GM12878 (cell line): Measurements from ENCODE around the gene NUMA1. TPM values are rescaled to one million over a fixed set of nuclear protein-coding genes. Genes with fewer than 3 reads are reported as not detected.

Source experiments
- CHD2 ChIP-seq: IDR thresholded peaks from 2 replicates; pipeline ENCODE4 v1.6.1; 2011; ENCODE audit warnings: low read depth, low read length, improper control_type of control experiment, borderline replicate concordance
- EGR1 ChIP-seq, 2 experiments: IDR thresholded peaks; 1 replicate in 1 of 2; 2 replicates in 1 of 2; pipeline ENCODE4 v1.6.1; 2011 to 2012; ENCODE audit warnings: low read depth in 2 of 2, low read length in 2 of 2, borderline replicate concordance in 1 of 2, mild to moderate bottlenecking in 1 of 2, moderate library complexity in 1 of 2
- IKZF1 ChIP-seq: fragments of 450-650 bp; conservative IDR thresholded peaks from 2 replicates; pipeline ENCODE4 v1.6.1; 2017; ENCODE audit warnings: antibody characterized with exemption, mild to moderate bottlenecking
- MLLT1 ChIP-seq: fragments of 450-650 bp; IDR thresholded peaks from 2 replicates; pipeline ENCODE4 v1.6.1; 2016; ENCODE audit warnings: mild to moderate bottlenecking
- NBN ChIP-seq: fragments of 450-650 bp; IDR thresholded peaks from 2 replicates; pipeline ENCODE4 v1.6.1; 2016
- NR2C1 ChIP-seq: fragments of 450-650 bp; IDR thresholded peaks from 2 replicates; pipeline ENCODE4 v1.6.1; 2017; ENCODE audit warnings: antibody characterized with exemption, mild to moderate bottlenecking, moderate library complexity
- SMARCA5 ChIP-seq: fragments of 450-650 bp; IDR thresholded peaks from 2 replicates; pipeline ENCODE4 v1.6.1; 2017; ENCODE audit warnings: mild to moderate bottlenecking
- ZNF592 ChIP-seq: fragments of 450-650 bp; IDR thresholded peaks from 2 replicates; pipeline ENCODE4 v1.6.1; 2017; ENCODE audit warnings: mild to moderate bottlenecking, moderate library complexity
- polyA plus RNA-seq, 11 experiments: library from polyadenylated mRNA; depleted of rRNA in 4 of 11; unstranded in 6 of 11; stranded (reverse) in 5 of 11; fragments of >200 nt; fragmentation: Nextera tagmentation in 4 of 11; fragmentation: Illumina TruSeq in 1 of 11; extraction: Ambion mirVana in 4 of 11; extraction: Trizol in 1 of 11; gene quantifications; 1 replicate in 1 of 11; 2 replicates in 10 of 11; pipeline versions ENCODE4 v1.2.1 to v1.2.3, GENCODE V29; 2011 to 2016; ENCODE audit warnings: inconsistent platforms in 2 of 11, missing spikeins in 2 of 11, low read depth in 1 of 11
- total RNA-seq, 4 experiments: library from RNA; depleted of rRNA in 3 of 4; stranded (reverse); fragments of >200 nt in 3 of 4; fragmentation: Illumina TruSeq in 1 of 4; extraction: Trizol in 1 of 4; gene quantifications; 2 replicates each; pipeline versions ENCODE4 v1.2.1 to v1.2.3, GENCODE V29; 2013 to 2021
- TF ChIP-seq, protein P1 (sequence below): IDR thresholded peaks from 2 replicates; pipeline ENCODE4 v1.6.1; 2012; ENCODE audit warnings: low read length, inconsistent platforms

Gene NUMA1
- total and polyA plus RNA-seq, 10 of the 15 experiments (the other 5 are each of a cell fraction or from before 2014, with no cell fraction given): 5.5 to 111 (median 61.0) TPM

DNA sequence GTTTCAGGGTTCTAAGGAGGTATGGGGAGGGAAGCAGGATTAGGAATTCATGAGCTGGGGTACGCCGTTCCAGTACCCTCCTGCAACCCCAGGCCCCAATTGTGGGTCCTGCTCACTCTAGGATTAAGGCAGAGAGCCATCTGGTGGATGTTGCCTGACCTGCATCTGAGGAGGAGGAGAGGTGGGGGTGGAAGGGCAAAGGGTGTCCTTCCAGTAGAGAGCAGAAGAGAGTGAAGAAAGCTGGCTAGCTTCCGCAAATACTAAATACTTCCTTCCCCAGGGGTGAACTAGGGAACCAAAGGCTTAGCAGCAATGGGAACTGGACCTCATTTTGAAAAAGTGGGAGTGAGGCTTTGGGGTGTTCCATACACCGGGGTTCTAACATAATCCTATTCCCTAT lies 10.9 kb upstream of the NUMA1 start (continued):
- TF ChIP-seq, protein P1, sequence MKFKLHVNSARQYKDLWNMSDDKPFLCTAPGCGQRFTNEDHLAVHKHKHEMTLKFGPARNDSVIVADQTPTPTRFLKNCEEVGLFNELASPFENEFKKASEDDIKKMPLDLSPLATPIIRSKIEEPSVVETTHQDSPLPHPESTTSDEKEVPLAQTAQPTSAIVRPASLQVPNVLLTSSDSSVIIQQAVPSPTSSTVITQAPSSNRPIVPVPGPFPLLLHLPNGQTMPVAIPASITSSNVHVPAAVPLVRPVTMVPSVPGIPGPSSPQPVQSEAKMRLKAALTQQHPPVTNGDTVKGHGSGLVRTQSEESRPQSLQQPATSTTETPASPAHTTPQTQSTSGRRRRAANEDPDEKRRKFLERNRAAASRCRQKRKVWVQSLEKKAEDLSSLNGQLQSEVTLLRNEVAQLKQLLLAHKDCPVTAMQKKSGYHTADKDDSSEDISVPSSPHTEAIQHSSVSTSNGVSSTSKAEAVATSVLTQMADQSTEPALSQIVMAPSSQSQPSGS: no peak
- 0 out of 2 replicates have a peak, but pooled peaks have one; percentile 35 for TF ChIP-seq CHD2
- TF ChIP-seq SMARCA5: 0 out of 2 replicates have a peak, but pooled peaks have one; percentile 44
- peak; percentile 67; the same call in 1 of the 2 replicates for TF ChIP-seq ZNF592
- TF ChIP-seq NBN: peak; percentile 39; the same call in 1 of the 2 replicates
- peak in 1 of 2 experiments; percentile 68; a peak in 2 of 3 replicates for TF ChIP-seq EGR1 (IDR thresholded peaks at IDR 0.05; ENCODE audit: borderline replicate concordance in 1 of 2, low read depth in 2 of 2, low read length in 2 of 2)
- TF ChIP-seq IKZF1: peak; percentile 32; the same call in 1 of the 2 replicates
- peak; percentile 67 for TF ChIP-seq NR2C1
- no peak for TF ChIP-seq MLLT1
